IMR-90 (cell line): ENCODE results near the gene SHROOM3. TPM values are rescaled to one million over a fixed set of nuclear protein-coding genes. Genes with fewer than 3 reads are reported as not detected.

ENCODE experiments used
- ATAC-seq: fragments of 200-7000 bp; cut with Tn5 transposase; 2 replicates; pipeline ENCODE4 v1.9.1; 2020; ENCODE audit warnings: low read depth, mild to moderate bottlenecking, moderate library complexity
- BruUV-seq: library from RNA; stranded (reverse); fragments of 400-500 nt; replicated peaks from 2 replicates; lab custom pipeline; 2021; lab: Mats Ljungman, UMichigan
- CTCF ChIA-PET: fragments of 300-600 bp; formaldehyde crosslinking; extraction: SDS; loops from one replicate; lab custom pipeline; 2021; ENCODE audit warnings: antibody characterized with exemption; lab: Yijun Ruan, JAX
- POLR2A ChIA-PET: fragments of 300-600 bp; sonication (Branson Sonifier 250); formaldehyde crosslinking; loops from one replicate; lab custom pipeline; 2022; ENCODE audit warnings: antibody characterized with exemption; ENCODE audit not compliant: unreplicated experiment; lab: Charles Lee
- DNase-seq: peaks from one replicate; pipeline ENCODE4 v3.0.0; 2013
- H2AFZ ChIP-seq: replicated peaks from 2 replicates; pipeline ENCODE3; 2013; ENCODE audit warnings: low read length, mild to moderate bottlenecking; ENCODE audit not compliant: poor library complexity
- H2AK5ac ChIP-seq: 2 replicates; pipeline ENCODE4 v1.6.1; 2013; ENCODE audit warnings: low read depth, low read length, inconsistent platforms
- H2AK9ac ChIP-seq: replicated peaks from 2 replicates; pipeline ENCODE3; 2013; ENCODE audit warnings: mild to moderate bottlenecking, low read depth, low read length, moderate library complexity; ENCODE audit not compliant: poor library complexity
- H2BK120ac ChIP-seq: 2 replicates; pipeline ENCODE4 v1.6.1; 2013; ENCODE audit warnings: low read depth, low read length, inconsistent platforms
- H2BK15ac ChIP-seq: 3 replicates; pipeline ENCODE4 v1.6.1; 2013; ENCODE audit warnings: low read depth, low read length, inconsistent platforms
- H2BK20ac ChIP-seq: 2 replicates; pipeline ENCODE4 v1.6.1; 2013; ENCODE audit warnings: low read depth, mild to moderate bottlenecking, inconsistent platforms, low read length, moderate library complexity
- H2BK5ac ChIP-seq: 2 replicates; pipeline ENCODE4 v1.6.1; 2013; ENCODE audit warnings: mild to moderate bottlenecking, low read depth, low read length, inconsistent platforms; ENCODE audit not compliant: poor library complexity, severe bottlenecking
- H3K14ac ChIP-seq: replicated peaks from 2 replicates; pipeline ENCODE4 v1.6.1; 2013; ENCODE audit warnings: low read depth, low read length, inconsistent platforms
- H3K18ac ChIP-seq: 2 replicates; pipeline ENCODE4 v1.6.1; 2013; ENCODE audit warnings: low read depth, low read length, control low read depth
- H3K23ac ChIP-seq: 2 replicates; pipeline ENCODE4 v1.6.1; 2013; ENCODE audit warnings: low read depth, low read length, inconsistent platforms
- H3K27ac ChIP-seq: 2 replicates; pipeline ENCODE4 v1.5.1; 2013; ENCODE audit warnings: mild to moderate bottlenecking, control low read depth, low read length; ENCODE audit not compliant: insufficient read depth
- H3K27me3 ChIP-seq: 2 replicates; pipeline ENCODE4 v1.6.1; 2013; ENCODE audit warnings: low read length; ENCODE audit not compliant: control insufficient read depth, insufficient read depth
- H3K36me3 ChIP-seq: 2 replicates; pipeline ENCODE4 v1.6.1; 2013; ENCODE audit warnings: low read length, mixed read lengths; ENCODE audit not compliant: control insufficient read depth, insufficient read depth
- H3K4ac ChIP-seq: 2 replicates; pipeline ENCODE4 v1.6.1; 2013; ENCODE audit warnings: low read depth, low read length, inconsistent platforms
- H3K4me1 ChIP-seq: 2 replicates; pipeline ENCODE4 v1.6.1; 2013; ENCODE audit warnings: low read length, mixed read lengths; ENCODE audit not compliant: control insufficient read depth, insufficient read depth
- H3K4me2 ChIP-seq: 2 replicates; pipeline ENCODE4 v1.6.1; 2013; ENCODE audit warnings: low read depth, mild to moderate bottlenecking, control low read depth, low read length, moderate library complexity
- H3K4me3 ChIP-seq: 2 replicates; pipeline ENCODE4 v1.5.1; 2013; ENCODE audit warnings: low read depth, mild to moderate bottlenecking, control low read depth, low read length, moderate library complexity; ENCODE audit not compliant: insufficient read depth
- H3K56ac ChIP-seq: 2 replicates; pipeline ENCODE4 v1.6.1; 2013; ENCODE audit warnings: low read length, inconsistent platforms; ENCODE audit not compliant: insufficient read depth; ENCODE audit errors: extremely low read depth
- H3K79me1 ChIP-seq, 2 experiments: 2 replicates each; pipeline ENCODE4 v1.6.1; 2013; ENCODE audit warnings: low read length in 2 of 2, inconsistent platforms in 1 of 2, low read depth in 1 of 2
- H3K9ac ChIP-seq: 2 replicates; pipeline ENCODE4 v1.6.1; 2013; ENCODE audit warnings: low read depth, low read length, control low read depth
- H3K9me1 ChIP-seq: 2 replicates; pipeline ENCODE4 v1.6.1; 2013; ENCODE audit warnings: low read length, inconsistent platforms; ENCODE audit not compliant: insufficient read depth
- H3K9me3 ChIP-seq: 2 replicates; pipeline ENCODE4 v1.6.1; 2013; ENCODE audit warnings: low read length; ENCODE audit not compliant: control insufficient read depth, insufficient read depth
- H4K20me1 ChIP-seq: 2 replicates; pipeline ENCODE4 v1.6.1; 2013; ENCODE audit warnings: low read length, inconsistent platforms; ENCODE audit not compliant: insufficient read depth
- H4K5ac ChIP-seq: 2 replicates; pipeline ENCODE4 v1.6.1; 2013; ENCODE audit warnings: mild to moderate bottlenecking, low read depth, low read length, control low read depth
- H4K8ac ChIP-seq, 2 experiments: 2 replicates each; pipeline ENCODE4 v1.6.1; 2013; ENCODE audit warnings: low read depth in 2 of 2, low read length in 2 of 2, control low read depth in 1 of 2, inconsistent platforms in 1 of 2
- H4K91ac ChIP-seq: 2 replicates; pipeline ENCODE4 v1.6.1; 2013; ENCODE audit warnings: low read depth, low read length, inconsistent platforms; ENCODE audit not compliant: insufficient read depth
- CEBPB ChIP-seq: IDR thresholded peaks from 2 replicates; pipeline ENCODE4 v1.6.1; 2012; ENCODE audit warnings: low read depth, low read length, improper control_type of control experiment
- WGBS, 2 experiments: methylation state at CpG; one replicate each; pipeline versions ENCODE4 v1.1.5 to v1.1.7; 2013; ENCODE audit warnings: missing lambda C conversion rate in 2 of 2; ENCODE audit not compliant: insufficient read length in 1 of 2; ENCODE audit errors: extremely low coverage in 2 of 2; 5-methylcytosine and 5-hydroxymethylcytosine counted together
- dilution Hi-C: fragments of 300-500 bp; cut with HindIII; formaldehyde crosslinking; loops from one replicate; pipeline ENCODE4 v1.14.3; 2018; ENCODE audit warnings: low sequenced_read_pairs; ENCODE audit not compliant: unreplicated experiment
- in situ Hi-C: fragments of 300-500 bp; cut with MboI; formaldehyde crosslinking; loops from 3 replicates; pipeline ENCODE4 v1.14.3; 2019; ENCODE audit warnings: low sequenced_read_pairs, inconsistent platforms, mixed read lengths
- intact Hi-C: fragments of 100-400 bp; cut with micrococcal nuclease; formaldehyde crosslinking; loops from 2 replicates; pipeline ENCODE4 v1.10.0; 2022
- polyA plus RNA-seq, 3 experiments: library from polyadenylated mRNA; depleted of rRNA; stranded (reverse); fragments of >200 nt; gene quantifications; 2 replicates each; pipeline ENCODE4 v1.2.3, GENCODE V29; 2012; ENCODE audit warnings: low replicate concordance in 1 of 3
- total RNA-seq: library from RNA; depleted of rRNA; stranded (reverse); fragments of >200 nt; gene quantifications from 2 replicates; pipeline ENCODE4 v1.2.3, GENCODE V29; 2012
- TF ChIP-seq, protein P1 (sequence below): fragments of 150-350 bp; IDR thresholded peaks from 2 replicates; pipeline ENCODE4 v1.6.1; 2017; ENCODE audit warnings: mild to moderate bottlenecking, antibody characterized with exemption, low read length, low read depth

Gene SHROOM3
- total and polyA plus RNA-seq, 2 of the 4 experiments (the other 2 are of a cell fraction): 10.8 to 19.5 TPM

DNA sequence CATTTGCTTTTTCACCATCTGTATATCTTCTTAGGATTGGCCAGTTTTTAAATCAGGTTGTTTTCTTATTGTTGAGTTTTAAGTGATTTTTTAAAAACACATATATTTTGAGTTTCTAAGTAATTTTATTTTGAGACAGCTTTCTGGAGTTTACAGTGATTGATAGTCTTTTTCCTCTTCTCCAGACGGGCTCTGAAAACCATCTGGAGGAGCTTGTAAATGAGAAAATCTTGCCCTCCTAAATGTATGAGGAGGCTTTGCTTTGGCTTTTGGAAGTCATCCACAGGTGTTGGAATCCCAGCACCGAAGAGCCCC is 302.7 kb downstream of the SHROOM3 start:
- dilution Hi-C loops: no loop called here
- in situ Hi-C loops: no loop called here
- DNase-seq: no peak
- Histone ChIP-seq H2BK15ac (peak overlapping the region; percentile 17; the same call in 1 of the 3 replicates), H3K4me1 (peaks cover 38% of the 10 kb centered on the region), H3K18ac (peak overlapping the region; percentile 95), H2BK120ac (peak overlapping the region; percentile 91), H4K91ac (peak overlapping the region; percentile 98), H4K5ac (peak overlapping the region; percentile 88), H3K27ac (peak overlapping the region; percentile 87), H3K9ac (peak overlapping the region; percentile 78), H2AK9ac (peak overlapping the region; percentile 68), H4K20me1 (no peaks in the 10 kb centered on the region), H3K36me3 (peaks cover 20% of the 10 kb centered on the region), H3K23ac (peak overlapping the region; percentile 91), H4K8ac (peak overlapping the region; percentile 75 to 93), H3K4me2 (peak overlapping the region; percentile 52), H3K4me3 (no peak overlapping the region), H3K9me1 (peaks cover 29% of the 10 kb centered on the region), H2AFZ (no peak overlapping the region), H3K9me3 (no peaks in the 10 kb centered on the region), H3K27me3 (no peaks in the 10 kb centered on the region), H3K56ac (peak overlapping the region; percentile 98), H2AK5ac (0 out of 2 replicates have a peak overlapping the region, but pooled peaks have one; percentile 58), H3K79me1 (peaks cover 27 to 51% of the 10 kb centered on the region in 2 experiments), H2BK20ac (peak overlapping the region; percentile 97), H3K4ac (peak overlapping the region; percentile 98), H2BK5ac (peak overlapping the region; percentile 95), H3K14ac (peak overlapping the region; percentile 98)
- CTCF ChIA-PET: interaction anchor here (1.1 to 1.3 kb wide), 2 partner anchors 8 to 35 kb away, joined by 3 read pairs; no protein-coding TSS in a partner anchor
- TF ChIP-seq, protein P1, sequence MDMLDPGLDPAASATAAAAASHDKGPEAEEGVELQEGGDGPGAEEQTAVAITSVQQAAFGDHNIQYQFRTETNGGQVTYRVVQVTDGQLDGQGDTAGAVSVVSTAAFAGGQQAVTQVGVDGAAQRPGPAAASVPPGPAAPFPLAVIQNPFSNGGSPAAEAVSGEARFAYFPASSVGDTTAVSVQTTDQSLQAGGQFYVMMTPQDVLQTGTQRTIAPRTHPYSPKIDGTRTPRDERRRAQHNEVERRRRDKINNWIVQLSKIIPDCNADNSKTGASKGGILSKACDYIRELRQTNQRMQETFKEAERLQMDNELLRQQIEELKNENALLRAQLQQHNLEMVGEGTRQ: no peak
- no peak for TF ChIP-seq CEBPB
- no CpG with 5 or more reads among the region's 2 CpGs for WGBS, 2 experiments
- no peak for ATAC-seq
- intact Hi-C loops: loop anchor here (5.0 kb wide), 2 partner anchors 45 to 125 kb away; no protein-coding TSS in a partner anchor
- POLR2A ChIA-PET: interaction anchor here (0.6 to 1.5 kb wide), 4 partner anchors 16 to 45 kb away, joined by 3 to 4 read pairs (median 4); no protein-coding TSS in a partner anchor
- no TSS peak for BruUV-seq
